Measurements from ENCODE around the gene JAG2.

- TF ChIP-seq CTCF (IDR thresholded peaks at IDR 0.05; ENCODE audit: insufficient read depth, low read length, poor library complexity, severe bottlenecking), result no peak
- TF ChIP-seq EZH2phosphoT487 (conservative IDR thresholded peaks at IDR 0.05; ENCODE audit: low read length), result no peak
These were observed 26.9 kb downstream of the JAG2 start for GRCh38 chr14:105141486-105142281.
